ENCODE results near the gene C1orf167.

DNA sequence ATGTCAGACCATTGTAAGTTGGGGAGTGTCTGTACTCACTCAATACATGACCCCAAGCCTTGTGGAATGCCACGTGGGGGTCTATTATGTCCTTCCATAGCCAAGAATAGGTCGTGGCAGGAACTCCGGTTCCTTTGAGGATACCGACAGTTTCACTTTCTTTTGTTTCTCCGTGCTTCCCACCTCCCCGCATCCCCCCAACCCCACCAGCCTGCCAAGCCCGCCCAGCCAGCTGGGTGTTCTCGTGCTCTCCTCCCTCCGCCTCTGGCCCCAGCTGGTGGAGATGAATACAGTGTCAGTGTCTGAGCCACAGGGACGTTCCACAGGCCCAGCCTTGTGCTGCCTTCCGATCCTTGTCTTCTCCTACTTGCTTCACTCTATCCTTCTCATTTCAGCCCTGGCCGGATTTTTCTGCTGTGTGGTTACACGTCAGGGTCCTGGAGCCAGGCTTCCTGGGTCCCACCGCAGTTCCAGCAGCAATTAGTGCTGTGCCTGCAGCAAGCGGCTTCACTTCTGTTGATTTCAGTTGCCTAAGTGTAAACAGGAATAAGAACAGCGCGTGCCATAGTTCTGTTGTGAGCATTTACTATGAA lies 30.2 kb upstream of the C1orf167 start:
- TF ChIP-seq ARNTL (CRISPR knock-in tag; IDR thresholded peaks at IDR 0.05; ENCODE audit: borderline replicate concordance, low read depth) (no peak), RARB (CRISPR knock-in tag; IDR thresholded peaks at IDR 0.05) (no peak), ZNF8 (CRISPR knock-in tag; IDR thresholded peaks at IDR 0.05) (no peak), TCF4 (CRISPR knock-in tag; IDR thresholded peaks at IDR 0.05; ENCODE audit: borderline replicate concordance) (no peak)
- TF ChIP-seq, protein P1, sequence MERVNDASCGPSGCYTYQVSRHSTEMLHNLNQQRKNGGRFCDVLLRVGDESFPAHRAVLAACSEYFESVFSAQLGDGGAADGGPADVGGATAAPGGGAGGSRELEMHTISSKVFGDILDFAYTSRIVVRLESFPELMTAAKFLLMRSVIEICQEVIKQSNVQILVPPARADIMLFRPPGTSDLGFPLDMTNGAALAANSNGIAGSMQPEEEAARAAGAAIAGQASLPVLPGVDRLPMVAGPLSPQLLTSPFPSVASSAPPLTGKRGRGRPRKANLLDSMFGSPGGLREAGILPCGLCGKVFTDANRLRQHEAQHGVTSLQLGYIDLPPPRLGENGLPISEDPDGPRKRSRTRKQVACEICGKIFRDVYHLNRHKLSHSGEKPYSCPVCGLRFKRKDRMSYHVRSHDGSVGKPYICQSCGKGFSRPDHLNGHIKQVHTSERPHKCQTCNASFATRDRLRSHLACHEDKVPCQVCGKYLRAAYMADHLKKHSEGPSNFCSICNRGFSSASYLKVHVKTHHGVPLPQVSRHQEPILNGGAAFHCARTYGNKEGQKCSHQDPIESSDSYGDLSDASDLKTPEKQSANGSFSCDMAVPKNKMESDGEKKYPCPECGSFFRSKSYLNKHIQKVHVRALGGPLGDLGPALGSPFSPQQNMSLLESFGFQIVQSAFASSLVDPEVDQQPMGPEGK (CRISPR knock-in tag; IDR thresholded peaks at IDR 0.05; ENCODE audit: borderline replicate concordance) = no peak

All from SK-N-SH treated with all-trans-retinoic acid at 6 μM for 48 hours (cell line).